Measurements from ENCODE around the gene PCP2.

DNA sequence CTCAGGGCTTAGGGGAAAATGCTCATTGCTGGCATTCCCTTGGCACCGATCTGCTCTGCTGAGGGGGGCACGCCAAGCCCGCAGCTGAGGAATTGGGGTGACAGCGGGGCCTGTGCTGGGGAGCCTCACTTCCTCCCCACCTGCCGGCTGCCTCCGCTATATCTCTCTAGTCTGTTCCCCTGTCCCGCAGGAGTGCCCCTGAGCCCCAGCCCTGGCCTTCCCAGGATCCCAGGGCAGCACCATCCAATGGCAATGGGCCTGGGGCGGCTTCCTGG is 12.8 kb upstream of the PCP2 start:
- TF ChIP-seq GATA2 (IDR thresholded peaks at IDR 0.05; ENCODE audit: low read depth, low read length) (no peak), GATA3 (IDR thresholded peaks at IDR 0.05; ENCODE audit: low read depth, low read length) (no peak)
